IMR-90 (cell line): ENCODE measurements around the gene PRM2. TPM values are rescaled to one million over a fixed set of nuclear protein-coding genes. Genes with fewer than 3 reads are reported as not detected.

Experiments
- ATAC-seq: fragments of 200-7000 bp; cut with Tn5 transposase; 2 replicates; pipeline ENCODE4 v1.9.1; 2020; ENCODE audit warnings: low read depth, mild to moderate bottlenecking, moderate library complexity
- BruUV-seq: library from RNA; stranded (reverse); fragments of 400-500 nt; replicated peaks from 2 replicates; lab custom pipeline; 2021; lab: Mats Ljungman, UMichigan
- CTCF ChIA-PET: fragments of 300-600 bp; formaldehyde crosslinking; extraction: SDS; loops from one replicate; lab custom pipeline; 2021; ENCODE audit warnings: antibody characterized with exemption; lab: Yijun Ruan, JAX
- POLR2A ChIA-PET: fragments of 300-600 bp; sonication (Branson Sonifier 250); formaldehyde crosslinking; loops from one replicate; lab custom pipeline; 2022; ENCODE audit warnings: antibody characterized with exemption; ENCODE audit not compliant: unreplicated experiment; lab: Charles Lee
- DNase-seq: peaks from one replicate; pipeline ENCODE4 v3.0.0; 2013
- H2AFZ ChIP-seq: replicated peaks from 2 replicates; pipeline ENCODE3; 2013; ENCODE audit warnings: low read length, mild to moderate bottlenecking; ENCODE audit not compliant: poor library complexity
- H2AK5ac ChIP-seq: 2 replicates; pipeline ENCODE4 v1.6.1; 2013; ENCODE audit warnings: low read depth, low read length, inconsistent platforms
- H2AK9ac ChIP-seq: replicated peaks from 2 replicates; pipeline ENCODE3; 2013; ENCODE audit warnings: mild to moderate bottlenecking, low read depth, low read length, moderate library complexity; ENCODE audit not compliant: poor library complexity
- H2BK120ac ChIP-seq: 2 replicates; pipeline ENCODE4 v1.6.1; 2013; ENCODE audit warnings: low read depth, low read length, inconsistent platforms
- H2BK15ac ChIP-seq: 3 replicates; pipeline ENCODE4 v1.6.1; 2013; ENCODE audit warnings: low read depth, low read length, inconsistent platforms
- H2BK20ac ChIP-seq: 2 replicates; pipeline ENCODE4 v1.6.1; 2013; ENCODE audit warnings: low read depth, mild to moderate bottlenecking, inconsistent platforms, low read length, moderate library complexity
- H2BK5ac ChIP-seq: 2 replicates; pipeline ENCODE4 v1.6.1; 2013; ENCODE audit warnings: mild to moderate bottlenecking, low read depth, low read length, inconsistent platforms; ENCODE audit not compliant: poor library complexity, severe bottlenecking
- H3K14ac ChIP-seq: replicated peaks from 2 replicates; pipeline ENCODE4 v1.6.1; 2013; ENCODE audit warnings: low read depth, low read length, inconsistent platforms
- H3K18ac ChIP-seq: 2 replicates; pipeline ENCODE4 v1.6.1; 2013; ENCODE audit warnings: low read depth, low read length, control low read depth
- H3K23ac ChIP-seq: 2 replicates; pipeline ENCODE4 v1.6.1; 2013; ENCODE audit warnings: low read depth, low read length, inconsistent platforms
- H3K27ac ChIP-seq: 2 replicates; pipeline ENCODE4 v1.5.1; 2013; ENCODE audit warnings: mild to moderate bottlenecking, control low read depth, low read length; ENCODE audit not compliant: insufficient read depth
- H3K27me3 ChIP-seq: 2 replicates; pipeline ENCODE4 v1.6.1; 2013; ENCODE audit warnings: low read length; ENCODE audit not compliant: control insufficient read depth, insufficient read depth
- H3K36me3 ChIP-seq: 2 replicates; pipeline ENCODE4 v1.6.1; 2013; ENCODE audit warnings: low read length, mixed read lengths; ENCODE audit not compliant: control insufficient read depth, insufficient read depth
- H3K4ac ChIP-seq: 2 replicates; pipeline ENCODE4 v1.6.1; 2013; ENCODE audit warnings: low read depth, low read length, inconsistent platforms
- H3K4me1 ChIP-seq: 2 replicates; pipeline ENCODE4 v1.6.1; 2013; ENCODE audit warnings: low read length, mixed read lengths; ENCODE audit not compliant: control insufficient read depth, insufficient read depth
- H3K4me2 ChIP-seq: 2 replicates; pipeline ENCODE4 v1.6.1; 2013; ENCODE audit warnings: low read depth, mild to moderate bottlenecking, control low read depth, low read length, moderate library complexity
- H3K4me3 ChIP-seq: 2 replicates; pipeline ENCODE4 v1.5.1; 2013; ENCODE audit warnings: low read depth, mild to moderate bottlenecking, control low read depth, low read length, moderate library complexity; ENCODE audit not compliant: insufficient read depth
- H3K56ac ChIP-seq: 2 replicates; pipeline ENCODE4 v1.6.1; 2013; ENCODE audit warnings: low read length, inconsistent platforms; ENCODE audit not compliant: insufficient read depth; ENCODE audit errors: extremely low read depth
- H3K79me1 ChIP-seq, 2 experiments: 2 replicates each; pipeline ENCODE4 v1.6.1; 2013; ENCODE audit warnings: low read length in 2 of 2, inconsistent platforms in 1 of 2, low read depth in 1 of 2
- H3K9ac ChIP-seq: 2 replicates; pipeline ENCODE4 v1.6.1; 2013; ENCODE audit warnings: low read depth, low read length, control low read depth
- H3K9me1 ChIP-seq: 2 replicates; pipeline ENCODE4 v1.6.1; 2013; ENCODE audit warnings: low read length, inconsistent platforms; ENCODE audit not compliant: insufficient read depth
- H3K9me3 ChIP-seq: 2 replicates; pipeline ENCODE4 v1.6.1; 2013; ENCODE audit warnings: low read length; ENCODE audit not compliant: control insufficient read depth, insufficient read depth
- H4K20me1 ChIP-seq: 2 replicates; pipeline ENCODE4 v1.6.1; 2013; ENCODE audit warnings: low read length, inconsistent platforms; ENCODE audit not compliant: insufficient read depth
- H4K5ac ChIP-seq: 2 replicates; pipeline ENCODE4 v1.6.1; 2013; ENCODE audit warnings: mild to moderate bottlenecking, low read depth, low read length, control low read depth
- H4K8ac ChIP-seq, 2 experiments: 2 replicates each; pipeline ENCODE4 v1.6.1; 2013; ENCODE audit warnings: low read depth in 2 of 2, low read length in 2 of 2, control low read depth in 1 of 2, inconsistent platforms in 1 of 2
- H4K91ac ChIP-seq: 2 replicates; pipeline ENCODE4 v1.6.1; 2013; ENCODE audit warnings: low read depth, low read length, inconsistent platforms; ENCODE audit not compliant: insufficient read depth
- CEBPB ChIP-seq: IDR thresholded peaks from 2 replicates; pipeline ENCODE4 v1.6.1; 2012; ENCODE audit warnings: low read depth, low read length, improper control_type of control experiment
- POLR2A ChIP-seq: IDR thresholded peaks from 2 replicates; pipeline ENCODE4 v1.6.1; 2012; ENCODE audit warnings: mild to moderate bottlenecking, low read depth, low read length
- WGBS, 2 experiments: methylation state at CpG; one replicate each; pipeline versions ENCODE4 v1.1.5 to v1.1.7; 2013; ENCODE audit warnings: missing lambda C conversion rate in 2 of 2; ENCODE audit not compliant: insufficient read length in 1 of 2; ENCODE audit errors: extremely low coverage in 2 of 2; 5-methylcytosine and 5-hydroxymethylcytosine counted together
- dilution Hi-C: fragments of 300-500 bp; cut with HindIII; formaldehyde crosslinking; loops from one replicate; pipeline ENCODE4 v1.14.3; 2018; ENCODE audit warnings: low sequenced_read_pairs; ENCODE audit not compliant: unreplicated experiment
- in situ Hi-C: fragments of 300-500 bp; cut with MboI; formaldehyde crosslinking; loops from 3 replicates; pipeline ENCODE4 v1.14.3; 2019; ENCODE audit warnings: low sequenced_read_pairs, inconsistent platforms, mixed read lengths
- intact Hi-C: fragments of 100-400 bp; cut with micrococcal nuclease; formaldehyde crosslinking; loops from 2 replicates; pipeline ENCODE4 v1.10.0; 2022
- polyA plus RNA-seq, 3 experiments: library from polyadenylated mRNA; depleted of rRNA; stranded (reverse); fragments of >200 nt; gene quantifications; 2 replicates each; pipeline ENCODE4 v1.2.3, GENCODE V29; 2012; ENCODE audit warnings: low replicate concordance in 1 of 3
- total RNA-seq: library from RNA; depleted of rRNA; stranded (reverse); fragments of >200 nt; gene quantifications from 2 replicates; pipeline ENCODE4 v1.2.3, GENCODE V29; 2012

PRM2 gene
- total and polyA plus RNA-seq, 2 of the 4 experiments (the other 2 are of a cell fraction) = not detected

DNA sequence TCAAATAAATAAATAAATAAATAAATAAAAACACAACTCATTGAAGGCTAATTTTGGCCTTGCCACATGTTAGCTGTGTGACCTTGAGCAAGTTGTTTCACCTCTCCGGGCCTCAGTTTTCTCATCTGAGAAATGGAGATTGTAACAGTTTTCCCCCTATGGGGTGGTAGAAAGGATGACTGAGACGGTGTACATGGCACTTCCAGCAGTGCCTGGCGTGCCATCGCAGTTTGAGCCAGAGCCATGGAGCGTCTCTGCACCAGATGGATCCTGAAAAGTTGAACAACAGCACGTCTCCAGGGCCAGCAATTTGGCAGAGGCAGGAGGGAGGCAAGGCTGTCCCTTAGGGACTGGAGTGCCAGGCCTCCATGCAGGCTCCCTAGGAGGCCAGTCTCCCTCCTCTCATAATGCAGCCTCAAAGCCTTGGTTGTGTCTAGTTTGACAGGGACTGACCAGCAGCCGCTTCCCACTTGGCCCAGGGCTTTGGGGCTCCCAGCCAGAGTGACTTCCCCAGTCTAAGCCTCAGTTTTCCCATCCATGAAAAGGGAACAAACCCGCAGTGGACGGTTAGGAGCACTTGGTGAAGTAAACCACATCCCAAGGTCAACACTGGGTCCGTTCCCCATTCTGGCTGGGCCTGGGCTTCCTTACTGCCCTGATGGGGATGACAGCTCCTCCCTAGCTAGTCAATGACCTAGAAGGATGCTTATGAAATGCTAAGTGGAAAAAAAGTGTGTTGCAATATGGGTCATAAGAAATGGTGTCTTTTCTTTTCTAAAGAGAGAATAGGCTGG is 39.6 kb downstream of the PRM2 start:
- no peaks in the 10 kb centered on the region; the same call in 1 of the 2 replicates for H3K9me1 ChIP-seq
- H4K91ac ChIP-seq = no peak overlapping the region
- H3K79me1 ChIP-seq = no peaks in the 10 kb centered on the region
- dilution Hi-C loops = no loop called here
- no peak for TF ChIP-seq POLR2A
- peak; percentile 35; the same call in 1 of the 2 replicates for TF ChIP-seq CEBPB
- no peaks in the 10 kb centered on the region for H3K27me3 ChIP-seq
- ChIA-PET POLR2A (no interaction called here), CTCF (no interaction called here)
- in situ Hi-C loops = no loop called here
- WGBS, 2 experiments = 91% methylated on average over 6 of the region's 10 CpGs; no CpG with 5 or more reads in 1 of the 2 experiments
- no peak overlapping the region; the same call in 1 of the 2 replicates for H3K14ac ChIP-seq
- H3K4ac ChIP-seq = no peak overlapping the region
- peak overlapping the region; percentile 5; the same call in 1 of the 2 replicates for H2AK5ac ChIP-seq
- 0 out of 2 replicates have a peak overlapping the region, but pooled peaks have one; percentile 14 for H2BK20ac ChIP-seq
- no peak overlapping the region for H4K8ac ChIP-seq
- intact Hi-C loops = no loop called here
- no peak overlapping the region for H2BK5ac ChIP-seq
- ATAC-seq (no peak), DNase-seq (no peak)
- H3K36me3 ChIP-seq = no peaks in the 10 kb centered on the region
- H4K5ac ChIP-seq = no peak overlapping the region
- no peak overlapping the region for H3K56ac ChIP-seq
- no peak overlapping the region for H2BK15ac ChIP-seq
- no peaks in the 10 kb centered on the region for H4K20me1 ChIP-seq
- H2AFZ ChIP-seq = peak overlapping the region; percentile 41
- H2AK9ac ChIP-seq = no peak overlapping the region
- no peak overlapping the region for H3K4me2 ChIP-seq
- H3K27ac ChIP-seq = no peak overlapping the region
- no peak overlapping the region for H2BK120ac ChIP-seq
- no peaks in the 10 kb centered on the region for H3K9me3 ChIP-seq
- no peak overlapping the region for H3K9ac ChIP-seq
- no peak overlapping the region for H3K18ac ChIP-seq
- H3K23ac ChIP-seq = no peak overlapping the region
- peaks cover 4% of the 10 kb centered on the region; the same call in 1 of the 2 replicates for H3K4me1 ChIP-seq
- H3K4me3 ChIP-seq = no peak overlapping the region
- no TSS peak for BruUV-seq
